H9 (cell line): Measurements from ENCODE around the gene ATP5PB. TPM values are rescaled to one million over a fixed set of nuclear protein-coding genes. Genes with fewer than 3 reads are reported as not detected.
A peak's percentile ranks its signal among the peaks of the same experiment; 100 is the strongest.

Source experiments
- DNase-seq: peaks from one replicate; pipeline ENCODE4 v3.0.0-alpha.2; 2017
- H2AFZ ChIP-seq: one replicate; pipeline ENCODE4 v1.6.1; 2013; ENCODE audit warnings: mild to moderate bottlenecking, low read length, control low read depth, moderate library complexity
- H2AK5ac ChIP-seq: 2 replicates; pipeline ENCODE4 v1.6.1; 2013; ENCODE audit warnings: low read length, control low read depth, mixed read lengths; ENCODE audit not compliant: insufficient read length
- H2BK120ac ChIP-seq: one replicate; pipeline ENCODE4 v1.6.1; 2013; ENCODE audit warnings: low read depth, mild to moderate bottlenecking, low read length, control low read depth, inconsistent platforms; ENCODE audit not compliant: poor library complexity, severe bottlenecking
- H2BK12ac ChIP-seq: 2 replicates; pipeline ENCODE4 v1.6.1; 2013; ENCODE audit warnings: low read length, control low read depth, mixed read lengths, low read depth; ENCODE audit not compliant: insufficient read length
- H2BK15ac ChIP-seq: 2 replicates; pipeline ENCODE4 v1.6.1; 2013; ENCODE audit warnings: low read depth, low read length, control low read depth
- H2BK20ac ChIP-seq: one replicate; pipeline ENCODE4 v1.6.1; 2013; ENCODE audit warnings: low read depth, mild to moderate bottlenecking, low read length, control low read depth, inconsistent platforms; ENCODE audit not compliant: poor library complexity, severe bottlenecking
- H2BK5ac ChIP-seq: 2 replicates; pipeline ENCODE4 v1.6.1; 2013; ENCODE audit warnings: low read length, control low read depth, mixed read lengths; ENCODE audit not compliant: insufficient read length
- H3K14ac ChIP-seq: 2 replicates; pipeline ENCODE4 v1.6.1; 2013; ENCODE audit warnings: low read length, control low read depth; ENCODE audit not compliant: insufficient read depth
- H3K18ac ChIP-seq: 2 replicates; pipeline ENCODE4 v1.6.1; 2013; ENCODE audit warnings: low read depth, mild to moderate bottlenecking, mixed read lengths, low read length, control low read depth; ENCODE audit not compliant: insufficient read length
- H3K23ac ChIP-seq: 2 replicates; pipeline ENCODE4 v1.6.1; 2013; ENCODE audit warnings: low read length, control low read depth, mixed read lengths, low read depth; ENCODE audit not compliant: insufficient read length
- H3K23me2 ChIP-seq: 2 replicates; pipeline ENCODE4 v1.6.1; 2013; ENCODE audit warnings: low read depth, mild to moderate bottlenecking, mixed read lengths, low read length, control low read depth; ENCODE audit not compliant: insufficient read length, poor library complexity, severe bottlenecking
- H3K27ac ChIP-seq: 2 replicates; pipeline ENCODE4 v1.5.1; 2013; ENCODE audit warnings: low read length, control low read depth, mixed read lengths, low read depth; ENCODE audit not compliant: insufficient read length
- H3K27me3 ChIP-seq: 2 replicates; pipeline ENCODE4 v1.6.1; 2013; ENCODE audit warnings: low read length, control low read depth, inconsistent platforms; ENCODE audit not compliant: insufficient read depth
- H3K4ac ChIP-seq: 2 replicates; pipeline ENCODE4 v1.6.1; 2013; ENCODE audit warnings: low read depth, mild to moderate bottlenecking, control low read depth, inconsistent platforms, low read length, moderate library complexity
- H3K4me1 ChIP-seq: 2 replicates; pipeline ENCODE4 v1.6.1; 2013; ENCODE audit warnings: low read length, control low read depth, inconsistent platforms; ENCODE audit not compliant: insufficient read depth
- H3K4me2 ChIP-seq: 2 replicates; pipeline ENCODE4 v1.6.1; 2013; ENCODE audit warnings: low read length, control low read depth, mixed read lengths; ENCODE audit not compliant: insufficient read length, insufficient read depth
- H3K56ac ChIP-seq: 2 replicates; pipeline ENCODE4 v1.6.1; 2013; ENCODE audit warnings: low read depth, mild to moderate bottlenecking, mixed read lengths, low read length, control low read depth; ENCODE audit not compliant: insufficient read length
- H3K79me1 ChIP-seq: 2 replicates; pipeline ENCODE4 v1.6.1; 2013; ENCODE audit warnings: low read depth, mild to moderate bottlenecking, moderate library complexity, low read length, control low read depth, inconsistent platforms; ENCODE audit not compliant: insufficient read depth, poor library complexity, severe bottlenecking
- H3K79me2 ChIP-seq: 2 replicates; pipeline ENCODE4 v1.6.1; 2013; ENCODE audit warnings: low read length, control low read depth, inconsistent platforms; ENCODE audit not compliant: insufficient read depth
- H3K9ac ChIP-seq: 2 replicates; pipeline ENCODE4 v1.6.1; 2013; ENCODE audit warnings: low read length, control low read depth, mixed read lengths; ENCODE audit not compliant: insufficient read length; ENCODE audit errors: extremely low read depth
- H3K9me3 ChIP-seq: one replicate; pipeline ENCODE4 v1.6.1; 2013; ENCODE audit warnings: low read depth, low read length, inconsistent platforms; ENCODE audit not compliant: control insufficient read depth
- H3T11ph ChIP-seq: one replicate; pipeline ENCODE4 v1.6.1; 2013; ENCODE audit warnings: mild to moderate bottlenecking, low read length, control low read depth, inconsistent platforms
- H4K20me1 ChIP-seq: one replicate; pipeline ENCODE4 v1.6.1; 2013; ENCODE audit not compliant: control insufficient read depth, insufficient read length, insufficient read depth
- H4K5ac ChIP-seq: 2 replicates; pipeline ENCODE4 v1.6.1; 2013; ENCODE audit warnings: low read depth, mild to moderate bottlenecking, mixed read lengths, low read length, control low read depth; ENCODE audit not compliant: insufficient read length
- H4K8ac ChIP-seq: replicated peaks from 2 replicates; pipeline ENCODE4 v1.6.1; 2013; ENCODE audit warnings: low read length, control low read depth, mixed read lengths, low read depth; ENCODE audit not compliant: insufficient read length
- H4K91ac ChIP-seq: 2 replicates; pipeline ENCODE4 v1.6.1; 2013; ENCODE audit warnings: low read depth, mild to moderate bottlenecking, moderate library complexity, mixed read lengths, low read length, control low read depth; ENCODE audit not compliant: insufficient read length
- H3K27ac Mint-ChIP-seq, 3 experiments: 2 replicates in 2 of 3; 3 replicates in 1 of 3; pipeline ENCODE4 v1.8.0; 2020 to 2021; ENCODE audit warnings: mixed read lengths in 3 of 3, mild to moderate bottlenecking in 1 of 3, moderate library complexity in 1 of 3
- H3K27me3 Mint-ChIP-seq: 2 replicates; pipeline ENCODE4 v1.8.0; 2021; ENCODE audit warnings: low read depth, mild to moderate bottlenecking, moderate library complexity, mixed read lengths
- H3K36me3 Mint-ChIP-seq, 3 experiments: 2 replicates in 2 of 3; 3 replicates in 1 of 3; pipeline ENCODE4 v1.8.0; 2020 to 2021; ENCODE audit warnings: low read depth in 3 of 3, mixed read lengths in 3 of 3; ENCODE audit not compliant: insufficient read depth in 1 of 3
- H3K4me1 Mint-ChIP-seq, 2 experiments: 2 replicates each; pipeline ENCODE4 v1.8.0; 2020; ENCODE audit warnings: mixed read lengths in 2 of 2
- H3K4me3 Mint-ChIP-seq, 2 experiments: 2 replicates in 1 of 2; 3 replicates in 1 of 2; pipeline ENCODE4 v1.8.0; 2020 to 2021; ENCODE audit warnings: mild to moderate bottlenecking in 2 of 2, mixed read lengths in 2 of 2, moderate library complexity in 1 of 2
- H3K9me3 Mint-ChIP-seq, 2 experiments: 2 replicates in 1 of 2; 3 replicates in 1 of 2; pipeline ENCODE4 v1.8.0; 2020; ENCODE audit warnings: mild to moderate bottlenecking in 2 of 2, mixed read lengths in 2 of 2, moderate library complexity in 1 of 2
- WGBS: extraction: QIAGEN DNeasy Blood & Tissue Kit; methylation state at CpG from one replicate; pipeline ENCODE4 v1.1.7; 2013; ENCODE audit warnings: missing lambda C conversion rate, low lambda C conversion rate, mixed read lengths; ENCODE audit not compliant: insufficient read length; ENCODE audit errors: extremely low coverage; 5-methylcytosine and 5-hydroxymethylcytosine counted together
- total RNA-seq: library from RNA; stranded (reverse); gene quantifications from 2 replicates; pipeline ENCODE4 v1.2.1, GENCODE V29; 2021
- TF ChIP-seq, protein P1 (sequence below): fragments of 200-600 bp; sonication (generic); conservative IDR thresholded peaks from 3 replicates; pipeline ENCODE4 v1.8.0; 2021; ENCODE audit warnings: antibody characterized with exemption, mild to moderate bottlenecking

ATP5PB gene
- total RNA-seq, 1 experiment from 2014 or later: 250 TPM

DNA sequence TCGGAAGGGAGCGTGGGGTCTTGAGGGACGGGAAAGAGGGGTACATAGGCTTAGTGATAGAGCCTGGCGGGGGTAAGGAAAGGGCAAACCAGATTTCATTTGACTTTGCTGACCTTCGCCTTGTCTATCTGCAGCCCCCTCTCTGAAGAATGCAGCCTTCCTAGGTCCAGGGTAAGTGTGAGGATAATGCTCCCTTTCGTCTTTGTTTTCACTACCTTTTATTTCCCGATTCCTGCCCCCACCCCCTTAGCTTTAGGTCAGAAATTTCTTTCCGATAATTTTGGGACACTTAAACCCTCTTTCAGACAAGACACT, 396 bp downstream of the ATP5PB start:
- peak overlapping the region; percentile 77 for H3K4me2 ChIP-seq
- H3K4ac ChIP-seq: no peak overlapping the region
- H2AK5ac ChIP-seq: no peak overlapping the region
- peaks cover 12 to 21% of the 10 kb centered on the region in 2 experiments for H3K4me1 Mint-ChIP-seq
- H2BK15ac ChIP-seq: no peak overlapping the region
- H3K9ac ChIP-seq: peak overlapping the region; percentile 98
- peaks cover 16% of the 10 kb centered on the region for H3K79me1 ChIP-seq
- H2BK5ac ChIP-seq: no peak overlapping the region
- H3K23me2 ChIP-seq: peaks cover 14% of the 10 kb centered on the region
- peaks cover 18% of the 10 kb centered on the region; the same call in 1 of the 2 replicates for H3K79me2 ChIP-seq
- no peaks in the 10 kb centered on the region for H3K4me1 ChIP-seq
- H2BK20ac ChIP-seq: no peak overlapping the region
- H3K14ac ChIP-seq: peak overlapping the region; percentile 82; the same call in 1 of the 2 replicates
- H3K9me3 ChIP-seq: no peaks in the 10 kb centered on the region
- no peak for DNase-seq
- H4K91ac ChIP-seq: no peak overlapping the region
- no CpG with 5 or more reads among the region's 8 CpGs for WGBS
- no peaks in the 10 kb centered on the region for H3K27me3 Mint-ChIP-seq
- H3T11ph ChIP-seq: no peak overlapping the region
- H3K56ac ChIP-seq: peak overlapping the region; percentile 57
- peak overlapping the region; percentile 62 for H3K18ac ChIP-seq
- H2BK120ac ChIP-seq: no peak overlapping the region
- peaks cover 15 to 54% (median 33%) of the 10 kb centered on the region in 3 experiments for H3K36me3 Mint-ChIP-seq
- no peak overlapping the region for H3K23ac ChIP-seq
- H4K20me1 ChIP-seq: no peaks in the 10 kb centered on the region
- peak overlapping the region; percentile 44 for H4K8ac ChIP-seq
- peak overlapping the region; percentile 63 for H3K27ac ChIP-seq
- no peaks in the 10 kb centered on the region for H3K27me3 ChIP-seq
- peak overlapping the region; percentile 50 for H4K5ac ChIP-seq
- H3K4me3 Mint-ChIP-seq: peak overlapping the region; percentile 100
- H2AFZ ChIP-seq: no peak overlapping the region
- peak overlapping the region; percentile 96 to 100 (median 99) for H3K27ac Mint-ChIP-seq
- no peaks in the 10 kb centered on the region for H3K9me3 Mint-ChIP-seq
- H2BK12ac ChIP-seq: no peak overlapping the region
- TF ChIP-seq, protein P1, sequence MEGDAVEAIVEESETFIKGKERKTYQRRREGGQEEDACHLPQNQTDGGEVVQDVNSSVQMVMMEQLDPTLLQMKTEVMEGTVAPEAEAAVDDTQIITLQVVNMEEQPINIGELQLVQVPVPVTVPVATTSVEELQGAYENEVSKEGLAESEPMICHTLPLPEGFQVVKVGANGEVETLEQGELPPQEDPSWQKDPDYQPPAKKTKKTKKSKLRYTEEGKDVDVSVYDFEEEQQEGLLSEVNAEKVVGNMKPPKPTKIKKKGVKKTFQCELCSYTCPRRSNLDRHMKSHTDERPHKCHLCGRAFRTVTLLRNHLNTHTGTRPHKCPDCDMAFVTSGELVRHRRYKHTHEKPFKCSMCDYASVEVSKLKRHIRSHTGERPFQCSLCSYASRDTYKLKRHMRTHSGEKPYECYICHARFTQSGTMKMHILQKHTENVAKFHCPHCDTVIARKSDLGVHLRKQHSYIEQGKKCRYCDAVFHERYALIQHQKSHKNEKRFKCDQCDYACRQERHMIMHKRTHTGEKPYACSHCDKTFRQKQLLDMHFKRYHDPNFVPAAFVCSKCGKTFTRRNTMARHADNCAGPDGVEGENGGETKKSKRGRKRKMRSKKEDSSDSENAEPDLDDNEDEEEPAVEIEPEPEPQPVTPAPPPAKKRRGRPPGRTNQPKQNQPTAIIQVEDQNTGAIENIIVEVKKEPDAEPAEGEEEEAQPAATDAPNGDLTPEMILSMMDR: no peak
